K562 (cell line): ENCODE measurements around the gene DGCR8. TPM values are rescaled to one million over a fixed set of nuclear protein-coding genes. Genes with fewer than 3 reads are reported as not detected.

Source experiments
- ATAC-seq: fragments of 200-7000 bp; cut with Tn5 transposase; 3 replicates; pipeline ENCODE4 v1.9.1; 2020; ENCODE audit warnings: moderate library complexity
- BruUV-seq: library from RNA; stranded (reverse); fragments of 400-500 nt; replicated peaks from 2 replicates; lab custom pipeline; 2021; lab: Mats Ljungman, UMichigan
- CTCF ChIA-PET: fragments of 300-600 bp; formaldehyde crosslinking; extraction: SDS; loops from one replicate; lab custom pipeline; 2021; ENCODE audit warnings: low intra/inter-chr PET ratio; lab: Yijun Ruan, JAX
- POLR2A ChIA-PET: fragments of 300-600, 350-650 bp; sonication (Branson Sonifier 250); formaldehyde crosslinking; extraction: SDS; loops from one replicate; lab custom pipeline; 2021; ENCODE audit warnings: antibody characterized with exemption, inconsistent platforms; lab: Yijun Ruan, JAX
- DNase-seq, 4 experiments: peaks; one replicate each; pipeline versions ENCODE4 v3.0.0 to v3.0.0-alpha.2; 2011 to 2018; ENCODE audit warnings: low spot score in 3 of 4, mixed read lengths in 3 of 4; ENCODE audit errors: extremely low read depth in 1 of 4
- FAIRE-seq: peaks from 2 replicates; lab custom pipeline; 2011; peaks lifted over from hg19 to GRCh38; lab: Jason Lieb, UNC
- H2AFZ ChIP-seq: 2 replicates; pipeline ENCODE4 v1.6.0; 2011; ENCODE audit warnings: low read depth, low read length, control low read depth, inconsistent platforms
- H3K27ac ChIP-seq: fragments of 200-600 bp; 3 replicates; pipeline ENCODE4 v1.8.0; 2011; ENCODE audit warnings: low read depth, mild to moderate bottlenecking, control low read depth, inconsistent platforms, low read length, moderate library complexity, mixed read lengths; ENCODE audit errors: extremely low read depth
- H3K27me3 ChIP-seq, 2 experiments: fragments of 300-600 bp in 1 of 2; 2 replicates in 1 of 2; 3 replicates in 1 of 2; pipeline versions ENCODE4 v1.6.0 to v1.8.0; 2011; ENCODE audit warnings: inconsistent platforms in 2 of 2, low read length in 2 of 2, mild to moderate bottlenecking in 1 of 2, mixed read lengths in 1 of 2, moderate library complexity in 1 of 2; ENCODE audit not compliant: control insufficient read depth in 2 of 2, insufficient read depth in 2 of 2
- H3K36me3 ChIP-seq: fragments of 300-600 bp; 3 replicates; pipeline ENCODE4 v1.8.0; 2011; ENCODE audit warnings: mild to moderate bottlenecking, low read length, inconsistent platforms; ENCODE audit not compliant: control insufficient read depth, insufficient read depth
- H3K4me1 ChIP-seq, 2 experiments: fragments of 200-600 bp in 1 of 2; replicated peaks in 1 of 2; 2 replicates in 1 of 2; 3 replicates in 1 of 2; pipeline versions ENCODE4 v1.5.1 to v1.8.0; 2011; ENCODE audit warnings: inconsistent platforms in 2 of 2, low read length in 2 of 2, mild to moderate bottlenecking in 1 of 2, mixed read lengths in 1 of 2, moderate library complexity in 1 of 2; ENCODE audit not compliant: control insufficient read depth in 2 of 2, insufficient read depth in 2 of 2
- H3K4me2 ChIP-seq: 2 replicates; pipeline ENCODE4 v1.6.1; 2011; ENCODE audit warnings: low read length, control low read depth, inconsistent platforms, mixed read lengths; ENCODE audit not compliant: insufficient read depth
- H3K4me3 ChIP-seq: fragments of 200-600 bp; sonication (generic), shearing (Covaris generic); 2 replicates; pipeline ENCODE4 v1.5.1; 2016; ENCODE audit warnings: control low read depth, inconsistent platforms
- H3K79me2 ChIP-seq: fragments of 200-600 bp; 3 replicates; pipeline ENCODE4 v1.8.0; 2011; ENCODE audit warnings: low read length, inconsistent platforms; ENCODE audit not compliant: control insufficient read depth, insufficient read depth
- H3K9ac ChIP-seq, 2 experiments: 2 replicates each; pipeline versions ENCODE4 v1.6.0 to v1.6.1; 2011; ENCODE audit warnings: low read depth in 2 of 2, low read length in 2 of 2, control low read depth in 1 of 2, inconsistent platforms in 1 of 2, mild to moderate bottlenecking in 1 of 2, mixed read lengths in 1 of 2; ENCODE audit not compliant: insufficient read depth in 1 of 2
- H3K9me1 ChIP-seq: one replicate; pipeline ENCODE4 v1.6.0; 2011; ENCODE audit warnings: inconsistent platforms, mild to moderate bottlenecking, low read length, moderate library complexity; ENCODE audit not compliant: control insufficient read depth, insufficient read depth
- H3K9me3 ChIP-seq: replicated peaks from 2 replicates; pipeline ENCODE4 v1.5.1; 2011; ENCODE audit warnings: low read depth, low read length, inconsistent platforms; ENCODE audit not compliant: control insufficient read depth, insufficient read depth
- H4K20me1 ChIP-seq: replicated peaks from 2 replicates; pipeline ENCODE4 v1.6.1; 2011; ENCODE audit warnings: low read length, inconsistent platforms, mixed read lengths; ENCODE audit not compliant: control insufficient read depth, insufficient read depth
- E2F5 ChIP-seq: sonication (generic); formaldehyde crosslinking; IDR thresholded peaks from 2 replicates; pipeline ENCODE4 v1.8.0; 2022; ENCODE audit warnings: mild to moderate bottlenecking, missing genetic modification reagents
- ERF ChIP-seq: fragments of 450-650 bp; formaldehyde crosslinking; IDR thresholded peaks from 2 replicates; pipeline ENCODE4 v1.4.0; 2020; ENCODE audit warnings: mild to moderate bottlenecking, mixed read lengths
- FUS ChIP-seq: fragments of 200-400 bp; formaldehyde crosslinking; optimal IDR thresholded peaks from 2 replicates; pipeline ENCODE3; 2017; ENCODE audit warnings: low read depth, low read length
- HMGXB4 ChIP-seq: sonication (generic); formaldehyde crosslinking; IDR thresholded peaks from 2 replicates; pipeline ENCODE4 v1.8.1; 2023; ENCODE audit warnings: mild to moderate bottlenecking, missing genetic modification reagents
- JUNB ChIP-seq: fragments of 450-650 bp; formaldehyde crosslinking; conservative IDR thresholded peaks from 2 replicates; pipeline ENCODE4 v1.4.0; 2020; ENCODE audit warnings: mild to moderate bottlenecking
- PHF21A ChIP-seq: fragments of 450-650 bp; IDR thresholded peaks from 2 replicates; pipeline ENCODE4 v1.6.1; 2017; ENCODE audit warnings: low read depth, borderline replicate concordance
- PTRF ChIP-seq: fragments of 450-650 bp; IDR thresholded peaks from 2 replicates; pipeline ENCODE4 v1.6.1; 2016; ENCODE audit warnings: mild to moderate bottlenecking, missing genetic modification characterization, missing compliant biosample characterization
- TFE3 ChIP-seq: fragments of 450-650 bp; formaldehyde crosslinking; IDR thresholded peaks from 2 replicates; pipeline ENCODE4 v1.4.0; 2020; ENCODE audit warnings: mild to moderate bottlenecking, mixed read lengths
- YY1 ChIP-seq, 3 experiments: IDR thresholded peaks; 2 replicates each; pipeline ENCODE4 v1.6.1; 2011; ENCODE audit warnings: low read length in 2 of 3, mild to moderate bottlenecking in 2 of 3, moderate library complexity in 2 of 3, borderline replicate concordance in 1 of 3, control low read depth in 1 of 3, low read depth in 1 of 3; ENCODE audit not compliant: insufficient read depth in 3 of 3, insufficient replicate concordance in 2 of 3, control insufficient read depth in 1 of 3, insufficient read length in 1 of 3; ENCODE audit errors: extremely low read depth in 1 of 3
- ZMIZ1 ChIP-seq, 2 experiments: fragments of 150-350 bp in 1 of 2; IDR thresholded peaks; 2 replicates each; pipeline ENCODE4 v1.6.1; 2012 to 2016; ENCODE audit warnings: low read depth in 2 of 2, low read length in 2 of 2, mild to moderate bottlenecking in 1 of 2, moderate library complexity in 1 of 2
- ZNF354B ChIP-seq: fragments of 250-450 bp; sonication (Bioruptor Pico); IDR thresholded peaks from 2 replicates; pipeline ENCODE4 v1.4.0; 2020
- ZNF644 ChIP-seq: fragments of 200-800 bp; sonication (Bioruptor generic); IDR thresholded peaks from 2 replicates; pipeline ENCODE4 v1.6.1; 2016; ENCODE audit warnings: low read depth, missing genetic modification characterization, missing compliant biosample characterization
- WGBS: fragments of 100-300 bp; shearing (Covaris generic); methylation state at CpG from one replicate; pipeline ENCODE4 v1.1.6; 2016; ENCODE audit warnings: low coverage, mixed read lengths; ENCODE audit not compliant: insufficient coverage; ENCODE audit errors: missing lambda C conversion rate; 5-methylcytosine and 5-hydroxymethylcytosine counted together
- in situ Hi-C: fragments of 300-500 bp; cut with MboI; formaldehyde crosslinking; loops from 4 replicates; pipeline ENCODE4 v1.15.0; 2018; ENCODE audit warnings: inconsistent platforms, mixed read lengths
- intact Hi-C: fragments of 100-400 bp; cut with micrococcal nuclease; formaldehyde crosslinking; loops from 2 replicates; pipeline ENCODE4 v1.14.2; 2022
- polyA plus RNA-seq, 8 experiments: library from polyadenylated mRNA; depleted of rRNA in 4 of 8; stranded (reverse) in 5 of 8; unstranded in 3 of 8; fragments of >200 nt; fragmentation: Nextera tagmentation in 2 of 8; fragmentation: Illumina TruSeq in 1 of 8; extraction: Ambion mirVana in 2 of 8; extraction: Trizol in 1 of 8; gene quantifications; 2 replicates each; pipeline versions ENCODE4 v1.2.1 to v1.2.3, GENCODE V29; 2011 to 2014; ENCODE audit warnings: inconsistent platforms in 1 of 8, missing spikeins in 1 of 8
- total RNA-seq, 7 experiments: library from RNA; depleted of rRNA in 6 of 7; stranded (reverse); fragments of >200 nt in 6 of 7; fragmentation: Illumina TruSeq in 2 of 7; extraction: Trizol in 2 of 7; gene quantifications; 2 replicates each; pipeline versions ENCODE4 v1.2.1 to v1.2.3, GENCODE V29; 2011 to 2021; ENCODE audit warnings: low replicate concordance in 1 of 7

The DGCR8 gene
- total and polyA plus RNA-seq, 9 of the 15 experiments (the other 6 are each of a cell fraction or from before 2014, with no cell fraction given), result 5.9 to 144 (median 80.1) TPM

GRCh38 chr22:20054485-20054884, 25.6 kb upstream of the DGCR8 start (continued):
- TF ChIP-seq TFE3 (CRISPR knock-in tag), result no peak
- no peak for TF ChIP-seq YY1 (IDR thresholded peaks at IDR 0.05; ENCODE audit: borderline replicate concordance in 1 of 3, control insufficient read depth in 1 of 3, extremely low read depth in 1 of 3, insufficient read depth in 3 of 3, insufficient read length in 1 of 3, insufficient replicate concordance in 2 of 3, low read depth in 1 of 3, low read length in 2 of 3)
- TF ChIP-seq ERF (CRISPR knock-in tag), result no peak
- TF ChIP-seq JUNB (CRISPR knock-in tag), result no peak
- 0 out of 2 replicates have a peak, but pooled peaks have one; percentile 51 for TF ChIP-seq HMGXB4 (CRISPR knock-in tag)

- H3K9ac ChIP-seq, result no peak overlapping the region
- in situ Hi-C loops, result no loop called here
- ChIA-PET POLR2A (interaction anchor here (0.6 to 3.3 kb wide), 6 partner anchors 7 to 170 kb away, joined by 3 to 10 read pairs (median 6); no protein-coding TSS in a partner anchor), CTCF (no interaction called here)
- H3K27ac ChIP-seq, result no peak overlapping the region
- intact Hi-C loops, result no loop called here
- WGBS, result 98% methylated on average over 2 of the region's 2 CpGs
- FAIRE-seq (no peak), ATAC-seq (no peak), DNase-seq (no peak)
- H3K36me3 ChIP-seq, result peaks cover 73% of the 10 kb centered on the region; the same call in 2 of the 3 replicates
- peaks cover 24 to 73% of the 10 kb centered on the region in 2 experiments for H3K4me1 ChIP-seq
- no peak overlapping the region for H3K4me3 ChIP-seq
- H3K27me3 ChIP-seq, result no peaks in the 10 kb centered on the region
- no peak overlapping the region for H3K4me2 ChIP-seq
- H2AFZ ChIP-seq, result no peak overlapping the region
- H3K9me3 ChIP-seq, result no peaks in the 10 kb centered on the region
- no TSS peak for BruUV-seq
- peaks cover 4% of the 10 kb centered on the region; the same call in 1 of the 3 replicates for H3K79me2 ChIP-seq
- peaks cover 2% of the 10 kb centered on the region; the same call in 1 of the 2 replicates for H4K20me1 ChIP-seq
- H3K9me1 ChIP-seq, result peaks cover 18% of the 10 kb centered on the region
- TF ChIP-seq E2F5 (CRISPR knock-in tag), result no peak
- no peak for TF ChIP-seq ZMIZ1 (IDR thresholded peaks at IDR 0.05; ENCODE audit: low read depth in 2 of 2, low read length in 2 of 2)
- no peak for TF ChIP-seq FUS
- no peak for TF ChIP-seq PHF21A
- no peak for TF ChIP-seq PTRF
- TF ChIP-seq ZNF354B (CRISPR knock-in tag), result 0 out of 2 replicates have a peak, but pooled peaks have one; percentile 19
- TF ChIP-seq ZNF644, result no peak
Measured at GRCh38 chr22:20055144-20055543, 24.9 kb upstream of the DGCR8 start.
